ENCODE results near the gene SCYGR5.

SCYGR5 gene

GRCh38 chr2:227642656-227643055 is 23.9 kb upstream of the SCYGR5 start:
- H3K9ac ChIP-seq (ENCODE audit: low read depth in 1 of 2, low read length in 2 of 2) = no peak overlapping the region
- no peak overlapping the region for H3K4me3 ChIP-seq (ENCODE audit: low read depth in 1 of 2, low read length in 2 of 2)
- no peaks in the 10 kb centered on the region for H3K9me3 ChIP-seq (ENCODE audit: control insufficient read depth in 1 of 2, low read length in 2 of 2)
- no peak overlapping the region for H3K27ac ChIP-seq (ENCODE audit: low read depth, low read length)
- no peaks in the 10 kb centered on the region for H3K4me1 ChIP-seq (ENCODE audit: control insufficient read depth in 1 of 2, insufficient read depth in 2 of 2, low read length in 2 of 2)
- no peaks in the 10 kb centered on the region for H3K36me3 ChIP-seq (ENCODE audit: control insufficient read depth in 1 of 2, insufficient read depth in 2 of 2, low read length in 2 of 2)
- H3K27me3 ChIP-seq (ENCODE audit: control insufficient read depth in 1 of 2, insufficient read depth in 2 of 2, low read length in 2 of 2) = no peaks in the 10 kb centered on the region

GRCh38 chr2:227643990-227644551 is 22.5 kb upstream of the SCYGR5 start:
- Histone ChIP-seq H3K4me1 (ENCODE audit: control insufficient read depth in 1 of 2, insufficient read depth in 2 of 2, low read length in 2 of 2) (no peaks in the 10 kb centered on the region), H3K4me3 (ENCODE audit: low read depth in 1 of 2, low read length in 2 of 2) (no peak overlapping the region), H3K36me3 (ENCODE audit: control insufficient read depth in 1 of 2, insufficient read depth in 2 of 2, low read length in 2 of 2) (no peaks in the 10 kb centered on the region), H3K27ac (ENCODE audit: low read depth, low read length) (no peak overlapping the region), H3K9me3 (ENCODE audit: control insufficient read depth in 1 of 2, low read length in 2 of 2) (no peaks in the 10 kb centered on the region), H3K27me3 (ENCODE audit: control insufficient read depth in 1 of 2, insufficient read depth in 2 of 2, low read length in 2 of 2) (no peaks in the 10 kb centered on the region), H3K9ac (ENCODE audit: low read depth in 1 of 2, low read length in 2 of 2) (no peak overlapping the region)

- Histone ChIP-seq H3K9ac (ENCODE audit: low read depth in 1 of 2, low read length in 2 of 2) (no peak overlapping the region), H3K36me3 (ENCODE audit: control insufficient read depth in 1 of 2, insufficient read depth in 2 of 2, low read length in 2 of 2) (no peaks in the 10 kb centered on the region), H3K4me3 (ENCODE audit: low read depth in 1 of 2, low read length in 2 of 2) (no peak overlapping the region), H3K27ac (ENCODE audit: low read depth, low read length) (no peak overlapping the region), H3K27me3 (ENCODE audit: control insufficient read depth in 1 of 2, insufficient read depth in 2 of 2, low read length in 2 of 2) (no peaks in the 10 kb centered on the region), H3K4me1 (ENCODE audit: control insufficient read depth in 1 of 2, insufficient read depth in 2 of 2, low read length in 2 of 2) (peaks cover 5 to 6% of the 10 kb centered on the region in 2 donors), H3K9me3 (ENCODE audit: control insufficient read depth in 1 of 2, low read length in 2 of 2) (no peaks in the 10 kb centered on the region)
Observed at GRCh38 chr2:227653419-227653818, 13.2 kb upstream of the SCYGR5 start.

- peaks cover 5 to 6% of the 10 kb centered on the region in 2 donors for H3K4me1 ChIP-seq (ENCODE audit: control insufficient read depth in 1 of 2, insufficient read depth in 2 of 2, low read length in 2 of 2)
- H3K36me3 ChIP-seq (ENCODE audit: control insufficient read depth in 1 of 2, insufficient read depth in 2 of 2, low read length in 2 of 2) = no peaks in the 10 kb centered on the region
- H3K9ac ChIP-seq (ENCODE audit: low read depth in 1 of 2, low read length in 2 of 2) = no peak overlapping the region
- H3K27me3 ChIP-seq (ENCODE audit: control insufficient read depth in 1 of 2, insufficient read depth in 2 of 2, low read length in 2 of 2) = no peaks in the 10 kb centered on the region
- H3K4me3 ChIP-seq (ENCODE audit: low read depth in 1 of 2, low read length in 2 of 2) = no peak overlapping the region
- no peaks in the 10 kb centered on the region for H3K9me3 ChIP-seq (ENCODE audit: control insufficient read depth in 1 of 2, low read length in 2 of 2)
- no peak overlapping the region for H3K27ac ChIP-seq (ENCODE audit: low read depth, low read length)
Observed at GRCh38 chr2:227654426-227654825, 12.2 kb upstream of the SCYGR5 start.

- no peak overlapping the region for H3K27ac ChIP-seq (ENCODE audit: low read depth, low read length)
- H3K9ac ChIP-seq (ENCODE audit: low read depth in 1 of 2, low read length in 2 of 2) = no peak overlapping the region
- H3K27me3 ChIP-seq (ENCODE audit: control insufficient read depth in 1 of 2, insufficient read depth in 2 of 2, low read length in 2 of 2) = no peaks in the 10 kb centered on the region
- H3K4me3 ChIP-seq (ENCODE audit: low read depth in 1 of 2, low read length in 2 of 2) = no peak overlapping the region
- peaks cover 5 to 6% of the 10 kb centered on the region in 2 donors for H3K4me1 ChIP-seq (ENCODE audit: control insufficient read depth in 1 of 2, insufficient read depth in 2 of 2, low read length in 2 of 2)
- no peaks in the 10 kb centered on the region for H3K36me3 ChIP-seq (ENCODE audit: control insufficient read depth in 1 of 2, insufficient read depth in 2 of 2, low read length in 2 of 2)
- H3K9me3 ChIP-seq (ENCODE audit: control insufficient read depth in 1 of 2, low read length in 2 of 2) = no peaks in the 10 kb centered on the region
Observed at GRCh38 chr2:227655454-227655853, 11.2 kb upstream of the SCYGR5 start.

- Histone ChIP-seq H3K27ac (ENCODE audit: low read depth, low read length) (no peak overlapping the region), H3K4me3 (ENCODE audit: low read depth in 1 of 2, low read length in 2 of 2) (no peak overlapping the region), H3K9ac (ENCODE audit: low read depth in 1 of 2, low read length in 2 of 2) (no peak overlapping the region), H3K9me3 (ENCODE audit: control insufficient read depth in 1 of 2, low read length in 2 of 2) (no peaks in the 10 kb centered on the region), H3K36me3 (ENCODE audit: control insufficient read depth in 1 of 2, insufficient read depth in 2 of 2, low read length in 2 of 2) (no peaks in the 10 kb centered on the region), H3K27me3 (ENCODE audit: control insufficient read depth in 1 of 2, insufficient read depth in 2 of 2, low read length in 2 of 2) (no peaks in the 10 kb centered on the region), H3K4me1 (ENCODE audit: control insufficient read depth in 1 of 2, insufficient read depth in 2 of 2, low read length in 2 of 2) (peaks cover 5 to 6% of the 10 kb centered on the region in 2 donors)
Observed at GRCh38 chr2:227657199-227657845, 9.3 kb upstream of the SCYGR5 start.

- Histone ChIP-seq H3K9ac (ENCODE audit: low read depth in 1 of 2, low read length in 2 of 2) (no peak overlapping the region), H3K4me1 (ENCODE audit: control insufficient read depth in 1 of 2, insufficient read depth in 2 of 2, low read length in 2 of 2) (no peaks in the 10 kb centered on the region), H3K27me3 (ENCODE audit: control insufficient read depth in 1 of 2, insufficient read depth in 2 of 2, low read length in 2 of 2) (no peaks in the 10 kb centered on the region), H3K36me3 (ENCODE audit: control insufficient read depth in 1 of 2, insufficient read depth in 2 of 2, low read length in 2 of 2) (no peaks in the 10 kb centered on the region), H3K27ac (ENCODE audit: low read depth, low read length) (no peak overlapping the region), H3K4me3 (ENCODE audit: low read depth in 1 of 2, low read length in 2 of 2) (no peak overlapping the region), H3K9me3 (ENCODE audit: control insufficient read depth in 1 of 2, low read length in 2 of 2) (no peaks in the 10 kb centered on the region)
Observed at GRCh38 chr2:227661025-227661649, 5.5 kb upstream of the SCYGR5 start.

- Histone ChIP-seq H3K27me3 (ENCODE audit: control insufficient read depth in 1 of 2, insufficient read depth in 2 of 2, low read length in 2 of 2) (no peaks in the 10 kb centered on the region), H3K27ac (ENCODE audit: low read depth, low read length) (no peak overlapping the region), H3K9me3 (ENCODE audit: control insufficient read depth in 1 of 2, low read length in 2 of 2) (no peaks in the 10 kb centered on the region), H3K9ac (ENCODE audit: low read depth in 1 of 2, low read length in 2 of 2) (no peak overlapping the region), H3K36me3 (ENCODE audit: control insufficient read depth in 1 of 2, insufficient read depth in 2 of 2, low read length in 2 of 2) (no peaks in the 10 kb centered on the region), H3K4me1 (ENCODE audit: control insufficient read depth in 1 of 2, insufficient read depth in 2 of 2, low read length in 2 of 2) (no peaks in the 10 kb centered on the region), H3K4me3 (ENCODE audit: low read depth in 1 of 2, low read length in 2 of 2) (no peak overlapping the region)
Observed at GRCh38 chr2:227661827-227662226, 4.8 kb upstream of the SCYGR5 start.

GRCh38 chr2:227665189-227665940 is 1.2 kb upstream of the SCYGR5 start:
- H3K36me3 ChIP-seq (ENCODE audit: control insufficient read depth in 1 of 2, insufficient read depth in 2 of 2, low read length in 2 of 2) = no peaks in the 10 kb centered on the region
- H3K27ac ChIP-seq (ENCODE audit: low read depth, low read length) = no peak overlapping the region
- no peak overlapping the region for H3K9ac ChIP-seq (ENCODE audit: low read depth in 1 of 2, low read length in 2 of 2)
- H3K4me1 ChIP-seq (ENCODE audit: control insufficient read depth in 1 of 2, insufficient read depth in 2 of 2, low read length in 2 of 2) = no peaks in the 10 kb centered on the region
- no peaks in the 10 kb centered on the region for H3K27me3 ChIP-seq (ENCODE audit: control insufficient read depth in 1 of 2, insufficient read depth in 2 of 2, low read length in 2 of 2)
- no peak overlapping the region for H3K4me3 ChIP-seq (ENCODE audit: low read depth in 1 of 2, low read length in 2 of 2)
- no peaks in the 10 kb centered on the region for H3K9me3 ChIP-seq (ENCODE audit: control insufficient read depth in 1 of 2, low read length in 2 of 2)

Measured in duodenal mucosa (tissue), 2 donors.